ENCODE measurements around the gene URB1. TPM values are rescaled to one million over a fixed set of nuclear protein-coding genes. Genes with fewer than 3 reads are reported as not detected.
A peak's percentile ranks its signal among the peaks of the same experiment; 100 is the strongest.
"Not testable (repeated sequence)": the region's sequence is repeated elsewhere in the genome, so short reads cannot be mapped to it uniquely, and the experiment has no call there.

Gene URB1
- total RNA-seq = 1 to 10 TPM; 6.4 to 8.7 (median 7.3) TPM

GRCh38 chr21:32392880-32393676 is at the start of gene URB1:
URB1 (minus strand) TSS chr21:32393012; CDS start chr21:32392910, 102 bp downstream.
- Histone ChIP-seq H3K27ac (peak within 1 kb of the TSS; percentile 85 to 93 (median 88)), H3K4me3 (peak within 1 kb of the TSS; percentile 78 to 97 (median 84)), H3K27me3 (no peaks in the 10 kb centered on the region), H3K9me3 (no peaks in the 10 kb centered on the region), H3K4me1 (peaks cover 0 to 21% (median 14%) of the 10 kb centered on the region in 4 donors), H3K36me3 (no peaks in the 10 kb centered on the region)
- intact Hi-C loops (cut with DNase I; ENCODE audit: low total_unique reads) (no loop called here), in situ Hi-C loops (cut with MboI; ENCODE audit: low pct_ligation_motif_present in 1 of 4, low pct_unique_long_range_greater_than_20kb in 1 of 4, low sequenced_read_pairs in 3 of 4) (no loop called here)
- 12% methylated on average over 54 of the region's 59 CpGs; no CpG with 5 or more reads in 1 of the 2 donors for WGBS, 2 donors (ENCODE audit: low coverage in 1 of 2)
- TF ChIP-seq EP300 (IDR thresholded peaks at IDR 0.05; ENCODE audit: low read depth) = no peak
- peak; percentile 60 to 80 (median 69) for TF ChIP-seq POLR2AphosphoS5 (IDR thresholded peaks at IDR 0.05)
- TF ChIP-seq CTCF (IDR thresholded peaks at IDR 0.05) = peak in 2 of 5 experiments; percentile 12 to 32
- peak; percentile 79 for TF ChIP-seq POLR2A (IDR thresholded peaks at IDR 0.05)
- DNase-seq = peak; percentile 95

- no peak for TF ChIP-seq POLR2A (IDR thresholded peaks at IDR 0.05)
- TF ChIP-seq POLR2AphosphoS5 (IDR thresholded peaks at IDR 0.05) = no peak
- TF ChIP-seq CTCF (IDR thresholded peaks at IDR 0.05) = no peak
- no peak for TF ChIP-seq EP300 (IDR thresholded peaks at IDR 0.05; ENCODE audit: low read depth)
- Histone ChIP-seq H3K9me3 (no peaks in the 10 kb centered on the region), H3K36me3 (no peaks in the 10 kb centered on the region), H3K4me3 (no peak overlapping the region), H3K27me3 (no peaks in the 10 kb centered on the region), H3K27ac (no peak overlapping the region), H3K4me1 (peaks cover 0 to under 1% (median 0%) of the 10 kb centered on the region in 4 donors)
- DNase-seq = no peak
- in situ Hi-C loops (cut with MboI; ENCODE audit: low pct_ligation_motif_present in 1 of 4, low pct_unique_long_range_greater_than_20kb in 1 of 4, low sequenced_read_pairs in 3 of 4) = no loop called here
- intact Hi-C loops (cut with DNase I; ENCODE audit: low total_unique reads) = no loop called here
- 65 to 67% methylated on average over 8 to 12 of the region's 12 CpGs for WGBS, 2 donors (ENCODE audit: low coverage in 1 of 2)
These were observed 44.9 kb upstream of the URB1 start for GRCh38 chr21:32437729-32438128.

GRCh38 chr21:32432982-32433660 is 40.3 kb upstream of the URB1 start:
- H3K4me1 ChIP-seq; in situ Hi-C loops (cut with MboI; ENCODE audit: low pct_ligation_motif_present in 1 of 4, low pct_unique_long_range_greater_than_20kb in 1 of 4, low sequenced_read_pairs in 3 of 4); intact Hi-C loops (cut with DNase I; ENCODE audit: low total_unique reads); H3K9me3 ChIP-seq; H3K27me3 ChIP-seq; DNase-seq; H3K27ac ChIP-seq; H3K36me3 ChIP-seq; H3K4me3 ChIP-seq: not testable (repeated sequence)
- WGBS, 2 donors (ENCODE audit: low coverage in 1 of 2) = 49 to 57% methylated on average over 8 to 15 of the region's 15 CpGs

GRCh38 chr21:32427958-32428623 is 35.3 kb upstream of the URB1 start:
- DNase-seq = no peak
- H3K4me3 ChIP-seq = no peak overlapping the region
- no peak overlapping the region for H3K27ac ChIP-seq
- intact Hi-C loops (cut with DNase I; ENCODE audit: low total_unique reads) = no loop called here
- H3K36me3 ChIP-seq = no peaks in the 10 kb centered on the region
- no peaks in the 10 kb centered on the region for H3K9me3 ChIP-seq
- no peaks in the 10 kb centered on the region for H3K27me3 ChIP-seq
- peaks cover 0 to 3% (median 0%) of the 10 kb centered on the region in 4 donors for H3K4me1 ChIP-seq
- 73% methylated on average over 7 to 10 of the region's 10 CpGs for WGBS, 2 donors (ENCODE audit: low coverage in 1 of 2)
- no peak for TF ChIP-seq EP300 (IDR thresholded peaks at IDR 0.05; ENCODE audit: low read depth)
- TF ChIP-seq CTCF (IDR thresholded peaks at IDR 0.05) = no peak
- no peak for TF ChIP-seq POLR2A (IDR thresholded peaks at IDR 0.05)
- in situ Hi-C loops (cut with MboI; ENCODE audit: low pct_ligation_motif_present in 1 of 4, low pct_unique_long_range_greater_than_20kb in 1 of 4, low sequenced_read_pairs in 3 of 4) = no loop called here

Data from transverse colon (tissue), 4 donors.